Measurements from ENCODE around the gene PTRH1. TPM values are rescaled to one million over a fixed set of nuclear protein-coding genes. Genes with fewer than 3 reads are reported as not detected.

PTRH1 gene
- total and polyA plus RNA-seq, 7 donors: 7.9 to 44.6 (median 21.8) TPM

DNA sequence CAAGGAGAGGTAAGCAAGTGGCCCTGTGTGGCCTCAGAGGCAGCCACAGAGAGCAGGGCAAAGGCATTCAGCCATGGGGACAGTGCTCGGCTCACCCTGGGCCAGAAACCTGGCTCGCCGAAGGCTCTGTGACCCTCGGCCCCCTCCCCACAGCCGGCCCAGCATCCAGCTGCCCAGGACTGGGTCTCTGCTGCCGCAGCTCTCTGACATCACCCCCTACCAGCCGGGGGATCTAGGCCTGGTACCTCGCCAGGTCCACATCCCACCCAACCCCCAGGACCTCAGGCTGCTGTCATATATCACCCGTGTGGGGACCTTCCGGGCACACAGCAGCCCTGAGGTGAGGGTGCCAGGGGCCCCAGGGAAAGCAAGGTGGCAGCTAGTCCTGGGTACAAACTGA is 2.6 kb downstream of the PTRH1 start:
- intact Hi-C loops (cut with DNase I): no loop called here
- H3K27ac ChIP-seq: no peak overlapping the region
- no peaks in the 10 kb centered on the region for H3K27me3 ChIP-seq (ENCODE audit: insufficient read depth in 3 of 3, low read length in 2 of 3)
- no peak overlapping the region for H3K4me3 ChIP-seq
- no peaks in the 10 kb centered on the region for H3K36me3 ChIP-seq (ENCODE audit: insufficient read depth in 1 of 2, low read depth in 1 of 2)
- TF ChIP-seq, protein P1, sequence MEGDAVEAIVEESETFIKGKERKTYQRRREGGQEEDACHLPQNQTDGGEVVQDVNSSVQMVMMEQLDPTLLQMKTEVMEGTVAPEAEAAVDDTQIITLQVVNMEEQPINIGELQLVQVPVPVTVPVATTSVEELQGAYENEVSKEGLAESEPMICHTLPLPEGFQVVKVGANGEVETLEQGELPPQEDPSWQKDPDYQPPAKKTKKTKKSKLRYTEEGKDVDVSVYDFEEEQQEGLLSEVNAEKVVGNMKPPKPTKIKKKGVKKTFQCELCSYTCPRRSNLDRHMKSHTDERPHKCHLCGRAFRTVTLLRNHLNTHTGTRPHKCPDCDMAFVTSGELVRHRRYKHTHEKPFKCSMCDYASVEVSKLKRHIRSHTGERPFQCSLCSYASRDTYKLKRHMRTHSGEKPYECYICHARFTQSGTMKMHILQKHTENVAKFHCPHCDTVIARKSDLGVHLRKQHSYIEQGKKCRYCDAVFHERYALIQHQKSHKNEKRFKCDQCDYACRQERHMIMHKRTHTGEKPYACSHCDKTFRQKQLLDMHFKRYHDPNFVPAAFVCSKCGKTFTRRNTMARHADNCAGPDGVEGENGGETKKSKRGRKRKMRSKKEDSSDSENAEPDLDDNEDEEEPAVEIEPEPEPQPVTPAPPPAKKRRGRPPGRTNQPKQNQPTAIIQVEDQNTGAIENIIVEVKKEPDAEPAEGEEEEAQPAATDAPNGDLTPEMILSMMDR (IDR thresholded peaks at IDR 0.05): no peak
- H3K9me3 ChIP-seq: no peaks in the 10 kb centered on the region
- DNase-seq (no peak), ATAC-seq (no peak)
- 92 to 95% (median 94%) methylated on average over 9 to 10 of the region's 10 CpGs for WGBS, 3 donors
- peaks cover 15% of the 10 kb centered on the region for H3K4me1 ChIP-seq

DNA sequence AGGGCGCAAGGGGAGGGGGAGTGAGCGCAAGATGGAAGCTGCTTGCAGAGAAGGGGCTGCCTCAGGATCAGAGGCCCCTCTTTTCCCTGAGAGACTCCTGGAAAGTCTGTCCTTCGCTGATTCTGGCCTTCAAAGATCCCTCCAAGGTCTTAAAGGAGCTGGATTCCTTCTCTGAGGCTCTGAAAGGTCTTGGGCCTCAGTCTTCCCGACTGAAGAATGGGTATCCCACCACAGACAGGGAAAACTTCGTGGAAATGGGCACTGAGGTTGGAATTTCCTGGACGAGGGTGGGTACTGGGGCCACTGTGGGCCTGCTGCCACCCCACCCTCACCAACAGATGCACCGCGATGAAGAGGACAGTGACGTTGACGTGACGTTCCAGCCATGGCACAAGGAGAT is 3.1 kb downstream of the PTRH1 start:
- intact Hi-C loops (cut with DNase I): no loop called here

DNA sequence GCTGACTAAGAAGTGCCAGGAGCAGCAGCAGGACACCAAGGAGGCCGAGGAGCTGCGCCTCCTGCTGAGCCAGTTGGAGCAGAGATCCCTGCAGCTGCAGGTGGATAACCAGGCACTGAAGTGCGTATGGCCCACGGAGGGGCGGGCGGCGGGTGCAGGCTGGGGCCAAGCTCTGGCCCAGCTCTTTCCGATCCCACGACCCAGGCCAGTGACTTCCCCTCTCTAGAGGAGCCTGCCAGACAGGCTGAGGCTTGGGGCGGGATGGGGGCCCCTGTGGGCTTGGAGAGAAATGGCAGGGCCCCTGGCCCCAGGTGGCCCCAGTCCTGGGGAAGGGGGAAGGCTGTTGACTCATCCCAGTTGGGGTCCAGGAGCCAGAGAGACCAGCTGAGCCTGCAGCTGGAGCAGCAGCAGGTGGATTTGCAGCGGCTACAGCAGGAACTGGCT is 3.6 kb downstream of the PTRH1 start:
- DNase-seq (no peak), ATAC-seq (no peak)
- H3K36me3 ChIP-seq (ENCODE audit: insufficient read depth in 1 of 2, low read depth in 1 of 2): no peaks in the 10 kb centered on the region
- H3K4me3 ChIP-seq: no peak overlapping the region
- WGBS, 3 donors: 65 to 75% (median 70%) methylated on average over 10 to 11 of the region's 11 CpGs
- TF ChIP-seq, protein P1 (IDR thresholded peaks at IDR 0.05): no peak
- no peak overlapping the region for H3K27ac ChIP-seq
- H3K9me3 ChIP-seq: no peaks in the 10 kb centered on the region
- intact Hi-C loops (cut with DNase I): no loop called here
- no peaks in the 10 kb centered on the region for H3K27me3 ChIP-seq (ENCODE audit: insufficient read depth in 3 of 3, low read length in 2 of 3)
- peaks cover 15% of the 10 kb centered on the region for H3K4me1 ChIP-seq

More for the DNA sequence above, 3.1 kb downstream of the PTRH1 start:
- H3K27ac ChIP-seq: no peak overlapping the region
- no peaks in the 10 kb centered on the region for H3K36me3 ChIP-seq (ENCODE audit: insufficient read depth in 1 of 2, low read depth in 1 of 2)
- no peak for DNase-seq
- TF ChIP-seq, protein P1 (IDR thresholded peaks at IDR 0.05): no peak
- 85 to 88% (median 86%) methylated on average over 11 of the region's 11 CpGs for WGBS, 3 donors
- H3K4me3 ChIP-seq: no peak overlapping the region
- ATAC-seq: no peak
- H3K9me3 ChIP-seq: no peaks in the 10 kb centered on the region
- no peaks in the 10 kb centered on the region for H3K27me3 ChIP-seq (ENCODE audit: insufficient read depth in 3 of 3, low read length in 2 of 3)
- peaks cover 15% of the 10 kb centered on the region for H3K4me1 ChIP-seq

DNA sequence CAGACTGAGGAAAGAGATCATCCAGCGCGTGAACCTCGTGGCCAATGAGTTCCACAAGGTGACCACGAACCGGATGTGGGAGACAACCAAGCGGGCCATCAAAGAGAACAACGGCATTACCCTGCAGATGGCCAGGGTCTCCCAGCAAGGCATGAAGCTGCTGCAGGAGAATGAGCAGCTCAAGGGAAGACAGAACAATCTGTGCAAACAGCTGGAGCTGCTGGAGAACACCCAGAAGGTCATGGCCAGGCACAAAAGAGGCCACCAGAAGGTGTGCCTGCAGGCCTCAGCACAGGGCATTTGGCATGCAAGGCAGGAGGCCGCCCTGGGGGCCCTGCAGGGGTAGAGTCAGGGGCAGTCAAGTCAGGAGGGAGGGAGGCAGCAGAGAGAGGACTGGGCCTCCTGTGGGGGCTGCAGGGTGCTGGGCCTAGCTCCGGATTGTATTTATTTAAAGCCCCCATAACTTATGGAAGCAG is 4.2 kb downstream of the PTRH1 start:
- intact Hi-C loops (cut with DNase I): no loop called here
- Histone ChIP-seq H3K4me3 (no peak overlapping the region), H3K36me3 (ENCODE audit: insufficient read depth in 1 of 2, low read depth in 1 of 2) (no peaks in the 10 kb centered on the region), H3K27me3 (ENCODE audit: insufficient read depth in 3 of 3, low read length in 2 of 3) (no peaks in the 10 kb centered on the region), H3K27ac (no peak overlapping the region), H3K9me3 (no peaks in the 10 kb centered on the region), H3K4me1 (peaks cover 10% of the 10 kb centered on the region)
- TF ChIP-seq, protein P1 (IDR thresholded peaks at IDR 0.05): no peak
- ATAC-seq (no peak), DNase-seq (no peak)
- 66 to 73% (median 69%) methylated on average over 9 of the region's 9 CpGs for WGBS, 3 donors

DNA sequence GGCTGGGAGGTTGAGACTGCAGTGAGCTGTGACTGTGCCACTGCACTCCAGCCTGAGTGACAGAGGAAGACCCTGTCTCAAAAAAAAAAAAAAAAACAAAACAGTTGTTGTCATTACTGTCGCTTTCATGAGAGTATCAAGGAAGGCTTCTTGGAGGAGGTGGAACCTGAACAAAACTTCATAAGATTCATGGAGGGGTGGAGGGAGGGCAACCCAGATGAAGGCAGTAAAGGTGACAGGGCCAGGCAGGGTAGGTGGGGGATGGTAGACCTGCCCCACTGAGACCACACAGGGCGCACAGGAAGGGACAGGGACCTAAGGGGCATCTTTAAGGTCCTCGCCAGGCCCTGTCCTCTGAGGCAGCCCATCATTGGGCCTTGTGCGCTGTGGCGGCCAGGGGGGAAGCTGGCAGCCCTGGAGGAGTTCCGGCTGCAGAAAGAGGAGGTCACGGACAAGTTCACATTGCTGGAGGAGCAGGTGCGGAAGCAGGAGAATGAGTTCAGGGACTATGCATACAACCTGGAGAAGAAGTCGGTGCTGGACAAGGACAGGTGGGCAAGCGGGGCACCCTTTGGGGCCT is 5.2 kb downstream of the PTRH1 start:
- no peak for DNase-seq
- intact Hi-C loops (cut with DNase I): no loop called here
- WGBS, 3 donors: 91 to 93% (median 92%) methylated on average over 10 of the region's 10 CpGs

More for the DNA sequence above, 5.2 kb downstream of the PTRH1 start:
- Histone ChIP-seq H3K36me3 (ENCODE audit: insufficient read depth in 1 of 2, low read depth in 1 of 2) (no peaks in the 10 kb centered on the region), H3K4me3 (no peak overlapping the region), H3K9me3 (no peaks in the 10 kb centered on the region), H3K4me1 (peaks cover 7% of the 10 kb centered on the region), H3K27me3 (ENCODE audit: insufficient read depth in 3 of 3, low read length in 2 of 3) (no peaks in the 10 kb centered on the region), H3K27ac (no peak overlapping the region)
- ATAC-seq: no peak
- TF ChIP-seq, protein P1 (IDR thresholded peaks at IDR 0.05): no peak
